Measurements from ENCODE around the gene PRKN.
"Not testable (repeated sequence)": the region's sequence is repeated elsewhere in the genome, so short reads cannot be mapped to it uniquely, and the experiment has no call there.

Gene PRKN

GRCh38 chr6:161876231-161876630 is 851.3 kb downstream of the PRKN start:
- Histone ChIP-seq H3K27me3 (ENCODE audit: control insufficient read depth in 1 of 2, insufficient read depth in 2 of 2, low read length in 2 of 2) (no peaks in the 10 kb centered on the region), H3K4me3 (ENCODE audit: low read depth in 1 of 2, low read length in 2 of 2) (no peak overlapping the region), H3K9me3 (ENCODE audit: control insufficient read depth in 1 of 2, low read length in 2 of 2) (no peaks in the 10 kb centered on the region), H3K9ac (ENCODE audit: low read depth in 1 of 2, low read length in 2 of 2) (no peak overlapping the region), H3K27ac (ENCODE audit: low read depth, low read length) (no peak overlapping the region), H3K36me3 (ENCODE audit: control insufficient read depth in 1 of 2, insufficient read depth in 2 of 2, low read length in 2 of 2) (no peaks in the 10 kb centered on the region), H3K4me1 (ENCODE audit: control insufficient read depth in 1 of 2, insufficient read depth in 2 of 2, low read length in 2 of 2) (no peaks in the 10 kb centered on the region)

- no peaks in the 10 kb centered on the region for H3K27me3 ChIP-seq (ENCODE audit: control insufficient read depth in 1 of 2, insufficient read depth in 2 of 2, low read length in 2 of 2)
These were observed 857.2 kb downstream of the PRKN start for GRCh38 chr6:161870236-161870901.

GRCh38 chr6:161869491-161869890 is 858.1 kb downstream of the PRKN start:
- Histone ChIP-seq H3K27ac (ENCODE audit: low read depth, low read length) (no peak overlapping the region), H3K9ac (ENCODE audit: low read depth in 1 of 2, low read length in 2 of 2) (no peak overlapping the region), H3K4me3 (ENCODE audit: low read depth in 1 of 2, low read length in 2 of 2) (no peak overlapping the region), H3K27me3 (ENCODE audit: control insufficient read depth in 1 of 2, insufficient read depth in 2 of 2, low read length in 2 of 2) (no peaks in the 10 kb centered on the region), H3K36me3 (ENCODE audit: control insufficient read depth in 1 of 2, insufficient read depth in 2 of 2, low read length in 2 of 2) (no peaks in the 10 kb centered on the region), H3K4me1 (ENCODE audit: control insufficient read depth in 1 of 2, insufficient read depth in 2 of 2, low read length in 2 of 2) (peaks cover 9 to 10% of the 10 kb centered on the region in 2 donors), H3K9me3 (ENCODE audit: control insufficient read depth in 1 of 2, low read length in 2 of 2) (no peaks in the 10 kb centered on the region)

More at GRCh38 chr6:161870236-161870901, 857.2 kb downstream of the PRKN start:
- H3K36me3 ChIP-seq (ENCODE audit: control insufficient read depth in 1 of 2, insufficient read depth in 2 of 2, low read length in 2 of 2) = no peaks in the 10 kb centered on the region
- H3K9me3 ChIP-seq (ENCODE audit: control insufficient read depth in 1 of 2, low read length in 2 of 2) = no peaks in the 10 kb centered on the region
- peaks cover 9 to 10% of the 10 kb centered on the region in 2 donors for H3K4me1 ChIP-seq (ENCODE audit: control insufficient read depth in 1 of 2, insufficient read depth in 2 of 2, low read length in 2 of 2)
- H3K27ac ChIP-seq (ENCODE audit: low read depth, low read length) = no peak overlapping the region
- H3K4me3 ChIP-seq (ENCODE audit: low read depth in 1 of 2, low read length in 2 of 2) = no peak overlapping the region
- H3K9ac ChIP-seq (ENCODE audit: low read depth in 1 of 2, low read length in 2 of 2) = no peak overlapping the region

- Histone ChIP-seq H3K9me3 (ENCODE audit: control insufficient read depth in 1 of 2, low read length in 2 of 2) (no peaks in the 10 kb centered on the region), H3K4me1 (ENCODE audit: control insufficient read depth in 1 of 2, insufficient read depth in 2 of 2, low read length in 2 of 2) (peaks cover 9 to 10% of the 10 kb centered on the region in 2 donors), H3K36me3 (ENCODE audit: control insufficient read depth in 1 of 2, insufficient read depth in 2 of 2, low read length in 2 of 2) (no peaks in the 10 kb centered on the region), H3K27ac (ENCODE audit: low read depth, low read length) (no peak overlapping the region), H3K9ac (ENCODE audit: low read depth in 1 of 2, low read length in 2 of 2) (no peak overlapping the region), H3K27me3 (ENCODE audit: control insufficient read depth in 1 of 2, insufficient read depth in 2 of 2, low read length in 2 of 2) (no peaks in the 10 kb centered on the region), H3K4me3 (ENCODE audit: low read depth in 1 of 2, low read length in 2 of 2) (no peak overlapping the region)
These were observed 861.0 kb downstream of the PRKN start for GRCh38 chr6:161866570-161866969.

GRCh38 chr6:161861061-161861460 is 866.5 kb downstream of the PRKN start:
- not testable (repeated sequence) for H3K4me1 ChIP-seq (ENCODE audit: control insufficient read depth in 1 of 2, insufficient read depth in 2 of 2, low read length in 2 of 2); H3K4me3 ChIP-seq (ENCODE audit: low read depth in 1 of 2, low read length in 2 of 2); H3K9me3 ChIP-seq (ENCODE audit: control insufficient read depth in 1 of 2, low read length in 2 of 2); H3K36me3 ChIP-seq (ENCODE audit: control insufficient read depth in 1 of 2, insufficient read depth in 2 of 2, low read length in 2 of 2); H3K27me3 ChIP-seq (ENCODE audit: control insufficient read depth in 1 of 2, insufficient read depth in 2 of 2, low read length in 2 of 2); H3K27ac ChIP-seq (ENCODE audit: low read depth, low read length); H3K9ac ChIP-seq (ENCODE audit: low read depth in 1 of 2, low read length in 2 of 2)

GRCh38 chr6:161853657-161854056 is 873.9 kb downstream of the PRKN start:
- no peaks in the 10 kb centered on the region for H3K9me3 ChIP-seq (ENCODE audit: control insufficient read depth in 1 of 2, low read length in 2 of 2)
- no peak overlapping the region for H3K9ac ChIP-seq (ENCODE audit: low read depth in 1 of 2, low read length in 2 of 2)
- no peak overlapping the region for H3K4me3 ChIP-seq (ENCODE audit: low read depth in 1 of 2, low read length in 2 of 2)
- no peaks in the 10 kb centered on the region for H3K36me3 ChIP-seq (ENCODE audit: control insufficient read depth in 1 of 2, insufficient read depth in 2 of 2, low read length in 2 of 2)
- H3K4me1 ChIP-seq (ENCODE audit: control insufficient read depth in 1 of 2, insufficient read depth in 2 of 2, low read length in 2 of 2) = no peaks in the 10 kb centered on the region
- no peaks in the 10 kb centered on the region for H3K27me3 ChIP-seq (ENCODE audit: control insufficient read depth in 1 of 2, insufficient read depth in 2 of 2, low read length in 2 of 2)
- no peak overlapping the region for H3K27ac ChIP-seq (ENCODE audit: low read depth, low read length)

GRCh38 chr6:161851486-161851885 is 876.1 kb downstream of the PRKN start:
- H3K36me3 ChIP-seq (ENCODE audit: control insufficient read depth in 1 of 2, insufficient read depth in 2 of 2, low read length in 2 of 2); H3K27ac ChIP-seq (ENCODE audit: low read depth, low read length); H3K27me3 ChIP-seq (ENCODE audit: control insufficient read depth in 1 of 2, insufficient read depth in 2 of 2, low read length in 2 of 2); H3K9me3 ChIP-seq (ENCODE audit: control insufficient read depth in 1 of 2, low read length in 2 of 2); H3K4me3 ChIP-seq (ENCODE audit: low read depth in 1 of 2, low read length in 2 of 2); H3K9ac ChIP-seq (ENCODE audit: low read depth in 1 of 2, low read length in 2 of 2); H3K4me1 ChIP-seq (ENCODE audit: control insufficient read depth in 1 of 2, insufficient read depth in 2 of 2, low read length in 2 of 2): not testable (repeated sequence)

GRCh38 chr6:161850562-161850961 is 877.0 kb downstream of the PRKN start:
- Histone ChIP-seq H3K4me1 (ENCODE audit: control insufficient read depth in 1 of 2, insufficient read depth in 2 of 2, low read length in 2 of 2) (no peaks in the 10 kb centered on the region), H3K4me3 (ENCODE audit: low read depth in 1 of 2, low read length in 2 of 2) (no peak overlapping the region), H3K27me3 (ENCODE audit: control insufficient read depth in 1 of 2, insufficient read depth in 2 of 2, low read length in 2 of 2) (no peaks in the 10 kb centered on the region), H3K9me3 (ENCODE audit: control insufficient read depth in 1 of 2, low read length in 2 of 2) (no peaks in the 10 kb centered on the region), H3K36me3 (ENCODE audit: control insufficient read depth in 1 of 2, insufficient read depth in 2 of 2, low read length in 2 of 2) (no peaks in the 10 kb centered on the region), H3K9ac (ENCODE audit: low read depth in 1 of 2, low read length in 2 of 2) (no peak overlapping the region), H3K27ac (ENCODE audit: low read depth, low read length) (no peak overlapping the region)

GRCh38 chr6:161847628-161848027 is 879.9 kb downstream of the PRKN start:
- Histone ChIP-seq H3K9me3 (ENCODE audit: control insufficient read depth in 1 of 2, low read length in 2 of 2) (no peaks in the 10 kb centered on the region), H3K4me3 (ENCODE audit: low read depth in 1 of 2, low read length in 2 of 2) (no peak overlapping the region), H3K9ac (ENCODE audit: low read depth in 1 of 2, low read length in 2 of 2) (no peak overlapping the region), H3K36me3 (ENCODE audit: control insufficient read depth in 1 of 2, insufficient read depth in 2 of 2, low read length in 2 of 2) (no peaks in the 10 kb centered on the region), H3K4me1 (ENCODE audit: control insufficient read depth in 1 of 2, insufficient read depth in 2 of 2, low read length in 2 of 2) (no peaks in the 10 kb centered on the region), H3K27ac (ENCODE audit: low read depth, low read length) (no peak overlapping the region), H3K27me3 (ENCODE audit: control insufficient read depth in 1 of 2, insufficient read depth in 2 of 2, low read length in 2 of 2) (no peaks in the 10 kb centered on the region)

- Histone ChIP-seq H3K4me1 (ENCODE audit: control insufficient read depth in 1 of 2, insufficient read depth in 2 of 2, low read length in 2 of 2) (no peaks in the 10 kb centered on the region), H3K9me3 (ENCODE audit: control insufficient read depth in 1 of 2, low read length in 2 of 2) (no peaks in the 10 kb centered on the region), H3K4me3 (ENCODE audit: low read depth in 1 of 2, low read length in 2 of 2) (no peak overlapping the region), H3K27ac (ENCODE audit: low read depth, low read length) (no peak overlapping the region), H3K9ac (ENCODE audit: low read depth in 1 of 2, low read length in 2 of 2) (no peak overlapping the region), H3K36me3 (ENCODE audit: control insufficient read depth in 1 of 2, insufficient read depth in 2 of 2, low read length in 2 of 2) (no peaks in the 10 kb centered on the region), H3K27me3 (ENCODE audit: control insufficient read depth in 1 of 2, insufficient read depth in 2 of 2, low read length in 2 of 2) (no peaks in the 10 kb centered on the region)
These were observed 882.8 kb downstream of the PRKN start for GRCh38 chr6:161844804-161845203.

- Histone ChIP-seq H3K4me3 (ENCODE audit: low read depth in 1 of 2, low read length in 2 of 2) (no peak overlapping the region), H3K27me3 (ENCODE audit: control insufficient read depth in 1 of 2, insufficient read depth in 2 of 2, low read length in 2 of 2) (no peaks in the 10 kb centered on the region), H3K36me3 (ENCODE audit: control insufficient read depth in 1 of 2, insufficient read depth in 2 of 2, low read length in 2 of 2) (no peaks in the 10 kb centered on the region), H3K4me1 (ENCODE audit: control insufficient read depth in 1 of 2, insufficient read depth in 2 of 2, low read length in 2 of 2) (no peaks in the 10 kb centered on the region), H3K9ac (ENCODE audit: low read depth in 1 of 2, low read length in 2 of 2) (no peak overlapping the region), H3K9me3 (ENCODE audit: control insufficient read depth in 1 of 2, low read length in 2 of 2) (no peaks in the 10 kb centered on the region), H3K27ac (ENCODE audit: low read depth, low read length) (no peak overlapping the region)
These were observed 884.5 kb downstream of the PRKN start for GRCh38 chr6:161843066-161843465.
